ENCODE measurements around the gene NRXN2. TPM values are rescaled to one million over a fixed set of nuclear protein-coding genes. Genes with fewer than 3 reads are reported as not detected.

Gene NRXN2
- total and polyA plus RNA-seq, 2 of the 13 experiments (the other 11 are each of a cell fraction or from before 2014, with no cell fraction given), result not detected

GRCh38 chr11:64736654-64737053 is 13.7 kb upstream of the NRXN2 start:
- intact Hi-C loops (cut with micrococcal nuclease; ENCODE audit: unreplicated experiment), result no loop called here
- no peak overlapping the region for H2AFZ ChIP-seq (ENCODE audit: low read length)
- DNase-seq (ENCODE audit: low spot score) (no peak), ATAC-seq (no peak), FAIRE-seq (no peak)
- H3K4me2 ChIP-seq (ENCODE audit: low read depth, low read length), result no peak overlapping the region
- H3K79me2 ChIP-seq (ENCODE audit: insufficient read depth, low read length), result no peaks in the 10 kb centered on the region
- H3K9ac ChIP-seq (ENCODE audit: insufficient read depth, low read depth, low read length), result no peak overlapping the region
- no peak for TF ChIP-seq DR1 (CRISPR knock-in tag; IDR thresholded peaks at IDR 0.05)
- TF ChIP-seq ARNTL (CRISPR knock-in tag; IDR thresholded peaks at IDR 0.05), result no peak
- TF ChIP-seq HMGXB4 (CRISPR knock-in tag; IDR thresholded peaks at IDR 0.05; ENCODE audit: borderline replicate concordance in 1 of 2, low read depth in 1 of 2), result no peak
- no peak for TF ChIP-seq ZSCAN25 (CRISPR knock-in tag; IDR thresholded peaks at IDR 0.05)
- no peak for TF ChIP-seq ZNF256 (CRISPR knock-in tag; conservative IDR thresholded peaks at IDR 0.05)
- TF ChIP-seq NFATC3 (CRISPR knock-in tag; IDR thresholded peaks at IDR 0.05), result no peak
- TF ChIP-seq CBX2 (IDR thresholded peaks at IDR 0.05; ENCODE audit: low read depth, low read length), result no peak
- TF ChIP-seq CBX2 (CRISPR knock-in tag; IDR thresholded peaks at IDR 0.05; ENCODE audit: low read depth), result no peak
- TF ChIP-seq ZGPAT (CRISPR knock-in tag; IDR thresholded peaks at IDR 0.05), result no peak
- no peak for TF ChIP-seq NFE2 (CRISPR knock-in tag; IDR thresholded peaks at IDR 0.05)
- TF ChIP-seq ZNF281 (CRISPR knock-in tag; IDR thresholded peaks at IDR 0.05; ENCODE audit: borderline replicate concordance), result no peak
- TF ChIP-seq KLF11 (CRISPR knock-in tag; IDR thresholded peaks at IDR 0.05), result no peak
- TF ChIP-seq DMAP1 (CRISPR knock-in tag; IDR thresholded peaks at IDR 0.05), result no peak
- no peak for TF ChIP-seq MXD1 (CRISPR knock-in tag; IDR thresholded peaks at IDR 0.05)
- no peak for TF ChIP-seq ZNF292 (CRISPR knock-in tag; IDR thresholded peaks at IDR 0.05; ENCODE audit: borderline replicate concordance, low read depth)
- H3K36me3 ChIP-seq (replicated peaks in 1 of 2; ENCODE audit: control insufficient read depth in 1 of 2, insufficient read depth in 2 of 2, low read length in 2 of 2), result no peaks in the 10 kb centered on the region
- in situ Hi-C loops (cut with HindIII; ENCODE audit: extremely low pct_ligation_motif_present, low pct_unique_long_range_greater_than_20kb), result loop anchor here (5.0 kb wide), 1 partner anchor 59 kb away; no protein-coding TSS in a partner anchor
- ChIA-PET CTCF (ENCODE audit: low intra/inter-chr PET ratio, low total read pairs) (no interaction called here), POLR2A (no interaction called here)
- H4K20me1 ChIP-seq (ENCODE audit: insufficient read depth, low read length), result 0 out of 2 replicates have a peak, but pooled peaks cover 3% of the 10 kb centered on the region
- H3K4me3 ChIP-seq (replicated peaks in 1 of 3; ENCODE audit: insufficient read depth in 1 of 3, low read depth in 2 of 3, low read length in 3 of 3), result no peak overlapping the region
- H3K27me3 ChIP-seq (ENCODE audit: control insufficient read depth in 1 of 2, insufficient read depth in 2 of 2, low read length in 2 of 2), result peaks cover 5 to 48% of the 10 kb centered on the region in 2 experiments; a peak in 4 of 5 replicates
- peaks cover 11% of the 10 kb centered on the region for H3K4me1 ChIP-seq (ENCODE audit: insufficient read depth, low read length)
- no peaks in the 10 kb centered on the region for H3K9me3 ChIP-seq (ENCODE audit: low read length)
- no TSS peak for BruUV-seq (replicated peaks)
- 60% methylated on average over 3 of the region's 15 CpGs for WGBS (ENCODE audit: low lambda C conversion rate)
- no peak overlapping the region for H3K27ac ChIP-seq (ENCODE audit: extremely low read length, insufficient read depth, low read length)
